ENCODE measurements around the gene SLC38A5. TPM values are rescaled to one million over a fixed set of nuclear protein-coding genes. Genes with fewer than 3 reads are reported as not detected.

SLC38A5 gene
- total RNA-seq, 1 donor from 2014 or later, result 21.5 TPM

DNA sequence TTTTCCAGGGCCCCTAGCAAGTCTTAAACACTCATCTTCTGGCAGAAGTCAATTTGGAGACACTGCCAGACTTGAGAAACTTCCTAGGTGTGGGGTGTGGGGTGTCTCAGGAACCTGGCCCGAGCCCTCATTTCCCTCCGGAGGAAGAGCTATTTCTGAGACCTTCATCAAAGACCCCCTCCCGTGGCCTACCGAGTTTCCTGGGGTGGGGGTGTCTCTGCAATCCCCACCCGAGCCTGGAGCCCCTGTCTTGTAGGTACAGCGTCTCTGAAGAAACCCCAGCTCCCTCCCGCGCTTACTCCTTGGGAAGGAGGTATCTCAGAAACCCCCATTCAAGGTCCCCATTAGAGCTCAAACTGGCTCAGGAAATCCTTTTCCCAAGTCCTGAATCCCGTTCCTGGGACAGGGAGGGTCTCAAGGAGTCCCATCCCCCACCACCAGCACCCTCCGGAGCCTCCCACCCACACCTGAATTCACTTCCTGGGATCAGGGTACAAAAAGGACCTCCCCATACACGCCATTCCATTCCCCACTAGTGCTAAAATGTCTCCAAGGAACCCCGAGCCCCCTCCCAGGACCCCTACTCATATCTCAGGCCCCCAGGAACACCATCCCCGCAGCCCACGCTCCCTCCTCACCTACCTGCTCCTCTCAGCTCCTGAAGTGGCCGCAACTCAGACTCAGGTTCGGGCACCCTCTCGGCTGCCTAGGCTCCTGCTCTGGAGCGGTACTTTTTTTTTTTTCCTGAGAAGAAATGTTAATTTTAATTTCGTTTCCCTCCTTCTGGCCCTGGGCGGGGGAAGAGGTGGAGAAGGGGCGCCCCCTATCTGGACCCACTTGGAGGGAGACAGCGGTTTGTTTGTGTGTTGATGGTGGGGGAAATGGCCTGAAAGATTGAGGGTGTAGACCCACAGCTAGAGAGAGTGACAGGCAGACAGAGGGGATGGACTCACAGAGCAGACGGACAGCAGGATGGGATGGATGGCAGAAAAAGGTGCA is 1.1 kb downstream of the SLC38A5 start:
- Histone ChIP-seq H3K36me3 (no peaks in the 10 kb centered on the region), H3K4me1 (no peaks in the 10 kb centered on the region), H3K4me3 (peak overlapping the region; percentile 39), H3K9me3 (no peaks in the 10 kb centered on the region), H3K27me3 (no peaks in the 10 kb centered on the region), H3K27ac (no peak overlapping the region)
- DNase-seq (no peak), ATAC-seq (no peak)
- intact Hi-C loops (cut with DNase I), result no loop called here
- TF ChIP-seq, protein P1, sequence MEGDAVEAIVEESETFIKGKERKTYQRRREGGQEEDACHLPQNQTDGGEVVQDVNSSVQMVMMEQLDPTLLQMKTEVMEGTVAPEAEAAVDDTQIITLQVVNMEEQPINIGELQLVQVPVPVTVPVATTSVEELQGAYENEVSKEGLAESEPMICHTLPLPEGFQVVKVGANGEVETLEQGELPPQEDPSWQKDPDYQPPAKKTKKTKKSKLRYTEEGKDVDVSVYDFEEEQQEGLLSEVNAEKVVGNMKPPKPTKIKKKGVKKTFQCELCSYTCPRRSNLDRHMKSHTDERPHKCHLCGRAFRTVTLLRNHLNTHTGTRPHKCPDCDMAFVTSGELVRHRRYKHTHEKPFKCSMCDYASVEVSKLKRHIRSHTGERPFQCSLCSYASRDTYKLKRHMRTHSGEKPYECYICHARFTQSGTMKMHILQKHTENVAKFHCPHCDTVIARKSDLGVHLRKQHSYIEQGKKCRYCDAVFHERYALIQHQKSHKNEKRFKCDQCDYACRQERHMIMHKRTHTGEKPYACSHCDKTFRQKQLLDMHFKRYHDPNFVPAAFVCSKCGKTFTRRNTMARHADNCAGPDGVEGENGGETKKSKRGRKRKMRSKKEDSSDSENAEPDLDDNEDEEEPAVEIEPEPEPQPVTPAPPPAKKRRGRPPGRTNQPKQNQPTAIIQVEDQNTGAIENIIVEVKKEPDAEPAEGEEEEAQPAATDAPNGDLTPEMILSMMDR (IDR thresholded peaks at IDR 0.05), result peak; percentile 7

GRCh38 chrX:48468247-48468671 is 1.8 kb downstream of the SLC38A5 start:
- Histone ChIP-seq H3K9me3 (no peaks in the 10 kb centered on the region), H3K4me3 (peak overlapping the region; percentile 39), H3K4me1 (no peaks in the 10 kb centered on the region), H3K27ac (no peak overlapping the region), H3K27me3 (no peaks in the 10 kb centered on the region), H3K36me3 (no peaks in the 10 kb centered on the region)
- ATAC-seq (peak; percentile 42), DNase-seq (no peak)
- TF ChIP-seq, protein P1 (IDR thresholded peaks at IDR 0.05), result no peak
- intact Hi-C loops (cut with DNase I), result no loop called here

GRCh38 chrX:48467281-48467761 is 2.7 kb downstream of the SLC38A5 start:
- Histone ChIP-seq H3K4me3 (no peak overlapping the region), H3K27ac (no peak overlapping the region), H3K27me3 (no peaks in the 10 kb centered on the region), H3K36me3 (no peaks in the 10 kb centered on the region), H3K4me1 (no peaks in the 10 kb centered on the region), H3K9me3 (no peaks in the 10 kb centered on the region)
- no peak for DNase-seq
- ATAC-seq, result peak; percentile 53
- TF ChIP-seq, protein P1 (IDR thresholded peaks at IDR 0.05), result no peak
- intact Hi-C loops (cut with DNase I), result no loop called here

DNA sequence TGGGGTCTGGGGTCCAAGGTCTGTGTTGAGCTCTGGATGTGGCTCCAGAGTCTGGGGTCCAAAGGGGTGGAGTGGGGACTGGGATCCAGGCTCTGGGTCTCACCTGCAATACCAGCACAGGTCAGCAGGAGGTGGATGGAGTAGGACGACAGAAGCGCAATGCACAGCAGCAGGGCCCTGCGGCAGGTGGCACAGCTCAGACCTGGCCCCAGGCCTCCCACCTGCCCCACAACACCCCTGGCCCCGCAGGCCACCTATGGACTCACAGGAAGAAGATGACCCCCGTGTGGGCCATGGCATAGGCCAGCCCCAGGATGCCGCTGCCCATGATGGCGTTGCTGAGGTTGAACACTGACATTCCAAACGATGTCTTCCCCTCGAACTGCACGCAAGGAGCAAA is 3.4 kb downstream of the SLC38A5 start:
- Histone ChIP-seq H3K27ac (no peak overlapping the region), H3K4me3 (peak overlapping the region; percentile 30), H3K9me3 (no peaks in the 10 kb centered on the region), H3K36me3 (no peaks in the 10 kb centered on the region), H3K27me3 (no peaks in the 10 kb centered on the region), H3K4me1 (no peaks in the 10 kb centered on the region)
- ATAC-seq (no peak), DNase-seq (no peak)
- TF ChIP-seq, protein P1 (IDR thresholded peaks at IDR 0.05), result peak; percentile 13
- intact Hi-C loops (cut with DNase I), result no loop called here

GRCh38 chrX:48465336-48465933 is 4.6 kb downstream of the SLC38A5 start:
- ATAC-seq (no peak), DNase-seq (no peak)
- no peaks in the 10 kb centered on the region for H3K4me1 ChIP-seq
- H3K27ac ChIP-seq, result no peak overlapping the region
- no peaks in the 10 kb centered on the region for H3K36me3 ChIP-seq
- intact Hi-C loops (cut with DNase I), result no loop called here
- no peaks in the 10 kb centered on the region for H3K27me3 ChIP-seq
- H3K9me3 ChIP-seq, result no peaks in the 10 kb centered on the region
- peak overlapping the region; percentile 8 for H3K4me3 ChIP-seq
- TF ChIP-seq, protein P1 (IDR thresholded peaks at IDR 0.05), result no peak

All from upper lobe of right lung (tissue), 1 donor.